Neural cell (in vitro differentiated cells): ENCODE data around the gene NUSAP1.

Experiments
- EP300 ChIP-seq: fragments of 450-650 bp; conservative IDR thresholded peaks from 2 replicates; pipeline ENCODE4 v1.6.1; 2014; ENCODE audit warnings: antibody characterized with exemption, mild to moderate bottlenecking, moderate library complexity; ENCODE audit not compliant: poor library complexity, severe bottlenecking
- EZH2 ChIP-seq: fragments of 200-600, 300-800 bp; shearing (Covaris generic), sonication (generic); IDR thresholded peaks from 2 replicates; pipeline ENCODE4 v1.6.1; 2014; ENCODE audit warnings: antibody characterized with exemption, low read length, borderline replicate concordance, mild to moderate bottlenecking; ENCODE audit not compliant: insufficient read depth, poor library complexity, severe bottlenecking
- MXI1 ChIP-seq: fragments of 450-650 bp; conservative IDR thresholded peaks from 2 replicates; pipeline ENCODE4 v1.6.1; 2014; ENCODE audit warnings: antibody characterized with exemption, mild to moderate bottlenecking; ENCODE audit not compliant: poor library complexity, severe bottlenecking
- POLR2AphosphoS5 ChIP-seq: IDR thresholded peaks from 2 replicates; pipeline ENCODE4 v1.6.1; 2012
- RAD21 ChIP-seq: fragments of 450-650 bp; conservative IDR thresholded peaks from 2 replicates; pipeline ENCODE4 v1.6.1; 2014; ENCODE audit warnings: antibody characterized with exemption, mild to moderate bottlenecking, moderate library complexity
- SMC3 ChIP-seq: fragments of 450-650 bp; conservative IDR thresholded peaks from 2 replicates; pipeline ENCODE4 v1.6.1; 2014; ENCODE audit warnings: antibody characterized with exemption, mild to moderate bottlenecking, moderate library complexity; ENCODE audit not compliant: poor library complexity
- TAF1 ChIP-seq: IDR thresholded peaks from 2 replicates; pipeline ENCODE4 v1.6.1; 2012; ENCODE audit warnings: low read depth
- TF ChIP-seq, protein P1 (sequence below): fragments of 450-650 bp; IDR thresholded peaks from 2 replicates; pipeline ENCODE4 v1.5.1; 2014; ENCODE audit warnings: antibody characterized with exemption, mild to moderate bottlenecking, moderate library complexity; ENCODE audit not compliant: poor library complexity, severe bottlenecking
- TF ChIP-seq, protein P2 (sequence below): IDR thresholded peaks from 2 replicates; pipeline ENCODE4 v1.6.1; 2012; ENCODE audit warnings: borderline replicate concordance

DNA sequence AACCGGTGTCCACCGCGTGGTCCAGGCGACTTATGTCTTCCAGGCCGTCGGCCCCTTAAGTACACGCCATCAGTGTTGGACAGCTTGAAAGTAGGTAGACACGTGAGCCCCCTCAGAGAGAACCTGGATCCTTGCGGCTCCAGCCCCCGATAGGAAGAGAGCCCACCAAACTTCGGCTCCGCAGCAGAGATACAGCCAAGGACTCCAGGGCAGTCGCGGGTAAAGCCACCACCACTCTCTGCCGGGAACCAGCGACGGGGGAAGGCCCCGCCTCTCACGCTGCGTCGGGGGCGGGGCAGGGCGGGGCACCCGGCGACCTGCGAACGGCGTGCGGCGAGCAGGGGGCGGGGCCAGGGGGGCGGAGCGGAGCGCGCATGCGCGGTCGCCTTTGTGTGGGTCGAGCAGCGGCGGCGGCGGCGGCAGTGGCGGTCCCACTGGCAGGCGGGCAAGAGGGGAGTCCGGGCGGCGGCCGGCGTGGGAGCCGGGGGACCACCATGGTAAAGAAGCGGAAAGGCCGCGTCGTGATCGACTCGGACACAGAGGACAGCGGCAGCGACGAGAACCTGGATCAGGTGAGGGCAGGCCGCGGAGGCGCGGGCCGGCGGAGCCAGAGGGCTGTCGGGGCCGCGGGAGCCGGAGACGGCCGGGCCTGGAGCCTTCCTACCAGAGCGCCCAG, 84.2 kb downstream of the NUSAP1 start, which contains the start of gene RTF1:
- TF ChIP-seq EP300 = no peak
- TF ChIP-seq POLR2AphosphoS5 = peak; percentile 96
- TF ChIP-seq EZH2 = no peak
- TF ChIP-seq, protein P1, sequence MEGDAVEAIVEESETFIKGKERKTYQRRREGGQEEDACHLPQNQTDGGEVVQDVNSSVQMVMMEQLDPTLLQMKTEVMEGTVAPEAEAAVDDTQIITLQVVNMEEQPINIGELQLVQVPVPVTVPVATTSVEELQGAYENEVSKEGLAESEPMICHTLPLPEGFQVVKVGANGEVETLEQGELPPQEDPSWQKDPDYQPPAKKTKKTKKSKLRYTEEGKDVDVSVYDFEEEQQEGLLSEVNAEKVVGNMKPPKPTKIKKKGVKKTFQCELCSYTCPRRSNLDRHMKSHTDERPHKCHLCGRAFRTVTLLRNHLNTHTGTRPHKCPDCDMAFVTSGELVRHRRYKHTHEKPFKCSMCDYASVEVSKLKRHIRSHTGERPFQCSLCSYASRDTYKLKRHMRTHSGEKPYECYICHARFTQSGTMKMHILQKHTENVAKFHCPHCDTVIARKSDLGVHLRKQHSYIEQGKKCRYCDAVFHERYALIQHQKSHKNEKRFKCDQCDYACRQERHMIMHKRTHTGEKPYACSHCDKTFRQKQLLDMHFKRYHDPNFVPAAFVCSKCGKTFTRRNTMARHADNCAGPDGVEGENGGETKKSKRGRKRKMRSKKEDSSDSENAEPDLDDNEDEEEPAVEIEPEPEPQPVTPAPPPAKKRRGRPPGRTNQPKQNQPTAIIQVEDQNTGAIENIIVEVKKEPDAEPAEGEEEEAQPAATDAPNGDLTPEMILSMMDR = no peak
- TF ChIP-seq RAD21 = peak; percentile 23
- TF ChIP-seq, protein P2, sequence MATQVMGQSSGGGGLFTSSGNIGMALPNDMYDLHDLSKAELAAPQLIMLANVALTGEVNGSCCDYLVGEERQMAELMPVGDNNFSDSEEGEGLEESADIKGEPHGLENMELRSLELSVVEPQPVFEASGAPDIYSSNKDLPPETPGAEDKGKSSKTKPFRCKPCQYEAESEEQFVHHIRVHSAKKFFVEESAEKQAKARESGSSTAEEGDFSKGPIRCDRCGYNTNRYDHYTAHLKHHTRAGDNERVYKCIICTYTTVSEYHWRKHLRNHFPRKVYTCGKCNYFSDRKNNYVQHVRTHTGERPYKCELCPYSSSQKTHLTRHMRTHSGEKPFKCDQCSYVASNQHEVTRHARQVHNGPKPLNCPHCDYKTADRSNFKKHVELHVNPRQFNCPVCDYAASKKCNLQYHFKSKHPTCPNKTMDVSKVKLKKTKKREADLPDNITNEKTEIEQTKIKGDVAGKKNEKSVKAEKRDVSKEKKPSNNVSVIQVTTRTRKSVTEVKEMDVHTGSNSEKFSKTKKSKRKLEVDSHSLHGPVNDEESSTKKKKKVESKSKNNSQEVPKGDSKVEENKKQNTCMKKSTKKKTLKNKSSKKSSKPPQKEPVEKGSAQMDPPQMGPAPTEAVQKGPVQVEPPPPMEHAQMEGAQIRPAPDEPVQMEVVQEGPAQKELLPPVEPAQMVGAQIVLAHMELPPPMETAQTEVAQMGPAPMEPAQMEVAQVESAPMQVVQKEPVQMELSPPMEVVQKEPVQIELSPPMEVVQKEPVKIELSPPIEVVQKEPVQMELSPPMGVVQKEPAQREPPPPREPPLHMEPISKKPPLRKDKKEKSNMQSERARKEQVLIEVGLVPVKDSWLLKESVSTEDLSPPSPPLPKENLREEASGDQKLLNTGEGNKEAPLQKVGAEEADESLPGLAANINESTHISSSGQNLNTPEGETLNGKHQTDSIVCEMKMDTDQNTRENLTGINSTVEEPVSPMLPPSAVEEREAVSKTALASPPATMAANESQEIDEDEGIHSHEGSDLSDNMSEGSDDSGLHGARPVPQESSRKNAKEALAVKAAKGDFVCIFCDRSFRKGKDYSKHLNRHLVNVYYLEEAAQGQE = peak; percentile 61
- TF ChIP-seq MXI1 = peak; percentile 93
- TF ChIP-seq TAF1 = peak; percentile 78
- no peak for TF ChIP-seq SMC3
